ENCODE results near the gene DCHS1. TPM values are rescaled to one million over a fixed set of nuclear protein-coding genes. Genes with fewer than 3 reads are reported as not detected.

The DCHS1 gene
- 84.2 TPM for total RNA-seq

GRCh38 chr11:6655790-6656583, at the start of gene DCHS1:
TSS of gene DCHS1 (minus strand) at chr11:6655809. CDS start at chr11:6641613, 14,196 bp downstream.

GRCh38 chr11:6682936-6683861, 27.6 kb upstream of the DCHS1 start, which contains the start of gene MRPL17:
TSS of gene MRPL17 (minus strand) at chr11:6683340. CDS start at chr11:6683296, 44 bp downstream.

GRCh38 chr11:6619004-6619745, 36.4 kb downstream of the DCHS1 start, which contains the start of gene TPP1:
TSS of gene TPP1 (minus strand) at chr11:6619422. CDS start at chr11:6619400, 22 bp downstream.

GRCh38 chr11:6612213-6613041, 43.2 kb downstream of the DCHS1 start, which contains the start of gene TAF10:
TSS of gene TAF10 (minus strand) at chr11:6612216. CDS start at chr11:6612189, 27 bp downstream.

GRCh38 chr11:6603287-6604080, 52.1 kb downstream of the DCHS1 start, which contains the start of the genes ILK and RRP8:
TSS of gene ILK (plus strand) at chr11:6603774. CDS start at chr11:6604272, 498 bp downstream.
TSS of gene RRP8 (minus strand) at chr11:6603616. CDS start at chr11:6603502, 114 bp downstream.

Other genes starting within 250 kb of the DCHS1 start
- gene APBB1, start 236.7 kb downstream of the DCHS1 start, total RNA-seq, result 84.1 TPM
- gene HPX, start 214.8 kb downstream of the DCHS1 start, total RNA-seq, result 2.8 TPM
- 26.2 TPM for gene TRIM3, start 181.9 kb downstream of the DCHS1 start, total RNA-seq
- 59.3 TPM for gene ARFIP2, start 174.5 kb downstream of the DCHS1 start, total RNA-seq
- 47.2 TPM for gene TIMM10B, start 174.3 kb downstream of the DCHS1 start, total RNA-seq
- 12.1 TPM for gene DNHD1, start 158.5 kb downstream of the DCHS1 start, total RNA-seq
- gene RRP8, start 52.2 kb downstream of the DCHS1 start, total RNA-seq, result 25.6 TPM
- gene ILK, start 52.0 kb downstream of the DCHS1 start, total RNA-seq, result 136 TPM
- gene TAF10, start 43.6 kb downstream of the DCHS1 start, total RNA-seq, result 16.2 TPM
- gene TPP1, start 36.4 kb downstream of the DCHS1 start, total RNA-seq, result 65.5 TPM
- 30.1 TPM for gene MRPL17, start 27.5 kb upstream of the DCHS1 start, total RNA-seq
- gene OR2AG2, start 116.2 kb upstream of the DCHS1 start, total RNA-seq, result 0.16 TPM
- not detected for gene OR2AG1, start 127.2 kb upstream of the DCHS1 start, total RNA-seq
- gene OR6A2, start 143.9 kb upstream of the DCHS1 start, total RNA-seq, result 0.55 TPM
- not detected for gene OR10A5, start 189.9 kb upstream of the DCHS1 start, total RNA-seq
- 0.22 TPM for gene OR10A2, start 207.2 kb upstream of the DCHS1 start, total RNA-seq
- gene OR10A4, start 220.8 kb upstream of the DCHS1 start, total RNA-seq, result not detected
- 0.38 TPM for gene OR2D2, start 236.7 kb upstream of the DCHS1 start, total RNA-seq